Osteoblast (primary cell): ENCODE data around the gene IQCK. TPM values are rescaled to one million over a fixed set of nuclear protein-coding genes. Genes with fewer than 3 reads are reported as not detected.

Experiments used
- DNase-seq: peaks from one replicate; pipeline ENCODE4 v3.0.0; 2011; ENCODE audit warnings: low spot score, mixed read lengths; ENCODE audit not compliant: insufficient read length; ENCODE audit errors: missing footprints
- H2AFZ ChIP-seq: 2 replicates; pipeline ENCODE4 v1.6.0; 2011; ENCODE audit warnings: mild to moderate bottlenecking, low read length
- H3K27ac ChIP-seq: 2 replicates; pipeline ENCODE4 v1.5.1; 2011; ENCODE audit warnings: mild to moderate bottlenecking, low read depth, low read length, moderate library complexity
- H3K27me3 ChIP-seq: 2 replicates; pipeline ENCODE4 v1.6.0; 2012; ENCODE audit warnings: mild to moderate bottlenecking, control low read depth, inconsistent platforms, low read length, moderate library complexity; ENCODE audit not compliant: insufficient read depth
- H3K36me3 ChIP-seq: 2 replicates; pipeline ENCODE4 v1.5.1; 2011; ENCODE audit warnings: mild to moderate bottlenecking, low read length, control low read depth, moderate library complexity; ENCODE audit not compliant: insufficient read depth
- H3K4me1 ChIP-seq: 2 replicates; pipeline ENCODE4 v1.5.1; 2011; ENCODE audit warnings: mild to moderate bottlenecking, low read length, control low read depth, moderate library complexity; ENCODE audit not compliant: insufficient read depth
- H3K4me2 ChIP-seq: 2 replicates; pipeline ENCODE4 v1.6.0; 2011; ENCODE audit warnings: mild to moderate bottlenecking, low read length; ENCODE audit not compliant: insufficient read depth
- H3K4me3 ChIP-seq: fragments of 200-600 bp; sonication (generic); 3 replicates; pipeline ENCODE4 v1.5.1; 2012; ENCODE audit warnings: mild to moderate bottlenecking, low read length, inconsistent platforms; ENCODE audit not compliant: insufficient read depth
- H3K79me2 ChIP-seq: 2 replicates; pipeline ENCODE4 v1.6.0; 2012; ENCODE audit warnings: mild to moderate bottlenecking, low read length, control low read depth, inconsistent platforms; ENCODE audit not compliant: insufficient read depth
- H3K9me3 ChIP-seq: 2 replicates; pipeline ENCODE4 v1.5.1; 2011; ENCODE audit warnings: low read depth, low read length, control low read depth
- H4K20me1 ChIP-seq: 2 replicates; pipeline ENCODE4 v1.6.0; 2012; ENCODE audit warnings: mild to moderate bottlenecking, low read length, control low read depth; ENCODE audit not compliant: insufficient read depth
- CTCF ChIP-seq: IDR thresholded peaks from 2 replicates; pipeline ENCODE4 v1.5.1; 2011; ENCODE audit warnings: mild to moderate bottlenecking, low read depth, low read length, moderate library complexity; ENCODE audit errors: extremely low read depth
- total RNA-seq: library from RNA; depleted of rRNA; stranded (reverse); fragments of >200 nt; gene quantifications from 2 replicates; pipeline ENCODE4 v1.2.3, GENCODE V29; 2012

The IQCK gene
- total RNA-seq, 1 donor, result 8.7 TPM

GRCh38 chr16:19753815-19754643, 36.0 kb downstream of the IQCK start:
- Histone ChIP-seq H3K79me2 (no peaks in the 10 kb centered on the region), H3K27me3 (no peaks in the 10 kb centered on the region), H3K4me2 (peak overlapping the region; percentile 53), H3K27ac (peak overlapping the region; percentile 55), H3K9me3 (no peaks in the 10 kb centered on the region), H3K4me3 (peak overlapping the region; percentile 6), H2AFZ (no peak overlapping the region), H4K20me1 (no peaks in the 10 kb centered on the region), H3K4me1 (peaks cover 12% of the 10 kb centered on the region), H3K36me3 (no peaks in the 10 kb centered on the region)
- peak; percentile 74 for DNase-seq
- TF ChIP-seq CTCF, result no peak

GRCh38 chr16:19754644-19755036, 36.6 kb downstream of the IQCK start:
- H4K20me1 ChIP-seq, result no peaks in the 10 kb centered on the region
- no peak overlapping the region for H2AFZ ChIP-seq
- no peaks in the 10 kb centered on the region for H3K27me3 ChIP-seq
- peaks cover 12% of the 10 kb centered on the region for H3K4me1 ChIP-seq
- DNase-seq, result no peak
- H3K36me3 ChIP-seq, result no peaks in the 10 kb centered on the region
- no peak for TF ChIP-seq CTCF
- peak overlapping the region; percentile 55 for H3K27ac ChIP-seq
- no peak overlapping the region for H3K4me3 ChIP-seq
- no peaks in the 10 kb centered on the region for H3K79me2 ChIP-seq
- H3K4me2 ChIP-seq, result no peak overlapping the region
- H3K9me3 ChIP-seq, result no peaks in the 10 kb centered on the region

- H2AFZ ChIP-seq, result no peak overlapping the region
- H3K36me3 ChIP-seq, result no peaks in the 10 kb centered on the region
- no peak overlapping the region for H3K4me3 ChIP-seq
- no peaks in the 10 kb centered on the region for H3K79me2 ChIP-seq
- DNase-seq, result no peak
- peaks cover 12% of the 10 kb centered on the region for H3K4me1 ChIP-seq
- no peaks in the 10 kb centered on the region for H3K27me3 ChIP-seq
- H4K20me1 ChIP-seq, result no peaks in the 10 kb centered on the region
- TF ChIP-seq CTCF, result no peak
- H3K9me3 ChIP-seq, result no peaks in the 10 kb centered on the region
- H3K27ac ChIP-seq, result peak overlapping the region; percentile 55
- H3K4me2 ChIP-seq, result no peak overlapping the region
Observed at GRCh38 chr16:19755268-19755667, 37.2 kb downstream of the IQCK start.

GRCh38 chr16:19757026-19757425, 39.0 kb downstream of the IQCK start:
- Histone ChIP-seq H2AFZ (no peak overlapping the region), H3K36me3 (no peaks in the 10 kb centered on the region), H3K4me3 (no peak overlapping the region), H4K20me1 (no peaks in the 10 kb centered on the region), H3K4me2 (no peak overlapping the region), H3K27ac (no peak overlapping the region), H3K27me3 (no peaks in the 10 kb centered on the region), H3K4me1 (peaks cover 12% of the 10 kb centered on the region), H3K9me3 (no peaks in the 10 kb centered on the region), H3K79me2 (no peaks in the 10 kb centered on the region)
- TF ChIP-seq CTCF, result no peak
- peak; percentile 65 for DNase-seq
